ENCODE data around the gene CLEC18B.
"Not testable (repeated sequence)": the region's sequence is repeated elsewhere in the genome, so short reads cannot be mapped to it uniquely, and the experiment has no call there.

CLEC18B gene

GRCh38 chr16:74404148-74404933 lies 16.9 kb downstream of the CLEC18B start:
- not testable (repeated sequence) for DNase-seq

GRCh38 chr16:74400238-74400637 lies 21.0 kb downstream of the CLEC18B start:
- not testable (repeated sequence) for DNase-seq

GRCh38 chr16:74398212-74398895 lies 22.9 kb downstream of the CLEC18B start:
- DNase-seq: not testable (repeated sequence)

GRCh38 chr16:74396521-74397017 lies 24.7 kb downstream of the CLEC18B start:
- DNase-seq: not testable (repeated sequence)

- DNase-seq: not testable (repeated sequence)
These were observed 26.7 kb downstream of the CLEC18B start for GRCh38 chr16:74394604-74395003.

GRCh38 chr16:74394131-74394530 lies 27.1 kb downstream of the CLEC18B start:
- DNase-seq: not testable (repeated sequence)

GRCh38 chr16:74391454-74392050 lies 29.7 kb downstream of the CLEC18B start:
- not testable (repeated sequence) for DNase-seq

GRCh38 chr16:74382339-74383034 lies 38.8 kb downstream of the CLEC18B start:
- not testable (repeated sequence) for DNase-seq

GRCh38 chr16:74373847-74374184 lies 47.5 kb downstream of the CLEC18B start:
- DNase-seq: not testable (repeated sequence)

GRCh38 chr16:74372953-74373846 lies 48.1 kb downstream of the CLEC18B start:
- DNase-seq: no peak

- DNase-seq: no peak
These were observed 48.9 kb downstream of the CLEC18B start for GRCh38 chr16:74372369-74372768.

GRCh38 chr16:74370338-74371135 lies 50.7 kb downstream of the CLEC18B start:
- not testable (repeated sequence) for DNase-seq

GRCh38 chr16:74368002-74368911 lies 53.0 kb downstream of the CLEC18B start:
- peak; percentile 93 for DNase-seq

GRCh38 chr16:74367469-74368001 lies 53.7 kb downstream of the CLEC18B start:
- DNase-seq: peak; percentile 11

GRCh38 chr16:74361646-74362610 lies 59.4 kb downstream of the CLEC18B start:
- DNase-seq: not testable (repeated sequence)

Measured in fibroblast of skin of right quadriceps (primary cell).